ENCODE measurements around the gene AKAP8.

DNA sequence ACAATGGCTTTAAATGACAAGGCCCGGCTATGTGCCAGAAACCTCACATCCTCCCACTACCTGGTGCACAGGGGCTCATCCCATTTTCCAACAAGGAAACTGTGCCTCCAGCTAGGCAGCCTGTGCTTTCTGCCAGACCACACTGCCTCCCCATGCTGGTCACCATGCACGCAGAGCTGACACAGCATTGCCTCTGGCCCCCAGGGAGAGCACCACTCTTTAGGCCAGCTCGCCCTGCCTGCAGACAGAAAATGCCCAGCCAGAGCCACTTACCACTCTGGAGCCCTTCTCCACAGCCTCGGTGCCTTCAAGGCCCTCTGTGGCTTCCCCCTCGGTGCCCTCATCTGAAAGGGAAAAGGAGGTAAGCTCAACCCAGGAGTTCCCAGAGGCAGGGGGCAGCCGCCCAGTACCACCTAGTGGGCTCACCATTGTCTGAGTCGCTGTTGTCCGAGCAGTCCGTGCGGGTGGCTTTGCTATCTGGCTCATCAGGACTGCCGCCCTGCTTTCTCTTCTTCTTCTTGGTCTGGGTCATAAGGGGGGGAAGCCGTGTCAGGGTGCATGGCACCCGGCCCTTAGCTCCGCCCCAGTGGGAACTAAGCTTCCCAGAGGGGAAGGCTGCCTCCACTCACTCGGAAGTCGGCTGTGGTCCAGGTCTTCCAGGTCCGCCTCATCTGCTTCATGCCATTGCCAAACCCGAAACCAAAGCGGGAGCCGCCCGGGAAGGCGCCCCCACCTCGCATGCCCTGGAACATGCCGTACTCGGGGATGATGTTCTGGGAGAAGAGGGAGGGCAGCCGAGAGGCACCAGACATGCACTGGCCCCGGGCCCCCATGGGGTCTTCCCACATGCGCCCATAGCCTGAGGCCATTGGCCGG, 21.2 kb upstream of the AKAP8 start:
- TF ChIP-seq ELF4 (IDR thresholded peaks at IDR 0.05) (no peak), SUZ12 (IDR thresholded peaks at IDR 0.05) (no peak)

Measured in HEK293T (cell line).